ENCODE measurements around the gene PITPNC1. TPM values are rescaled to one million over a fixed set of nuclear protein-coding genes. Genes with fewer than 3 reads are reported as not detected.

Gene PITPNC1
- total and polyA plus RNA-seq, 7 donors: 3.0 to 15.7 (median 5.6) TPM

DNA sequence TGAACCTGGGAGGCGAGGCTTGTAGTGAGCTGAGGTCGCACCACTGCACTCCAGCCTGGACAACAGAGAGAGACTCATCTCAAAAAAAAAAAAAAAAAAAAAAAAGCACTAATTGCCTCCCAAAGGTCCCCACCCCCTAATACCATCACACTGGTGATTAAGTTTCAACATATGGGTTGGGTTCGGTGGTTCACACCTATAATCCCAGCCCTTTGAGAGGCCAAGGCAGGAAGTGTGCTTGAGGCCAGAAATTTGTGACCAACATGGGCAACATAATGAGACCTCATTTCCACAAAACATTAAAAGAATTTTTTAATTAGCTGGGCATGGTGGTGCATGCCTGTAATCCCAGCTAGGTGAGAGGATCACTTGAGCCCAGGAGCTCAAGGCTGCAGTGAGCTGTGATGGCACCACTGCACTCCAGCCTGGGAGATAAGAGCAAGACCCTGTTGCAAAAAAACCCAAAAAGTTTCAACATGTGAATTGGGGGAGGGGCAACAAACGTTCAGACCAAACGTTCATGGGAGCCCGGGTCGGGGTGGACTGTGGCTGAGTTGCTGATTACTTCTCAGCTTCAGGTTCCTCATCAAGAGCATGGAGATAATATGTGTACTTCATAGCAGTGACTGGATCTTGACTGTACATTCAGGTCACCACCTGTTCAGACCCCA lies 278.5 kb downstream of the PITPNC1 start:
- TF ChIP-seq POLR2AphosphoS5 (IDR thresholded peaks at IDR 0.05) (no peak), POLR2A (IDR thresholded peaks at IDR 0.05) (no peak), EP300 (IDR thresholded peaks at IDR 0.05) (no peak)
- TF ChIP-seq, protein P1, sequence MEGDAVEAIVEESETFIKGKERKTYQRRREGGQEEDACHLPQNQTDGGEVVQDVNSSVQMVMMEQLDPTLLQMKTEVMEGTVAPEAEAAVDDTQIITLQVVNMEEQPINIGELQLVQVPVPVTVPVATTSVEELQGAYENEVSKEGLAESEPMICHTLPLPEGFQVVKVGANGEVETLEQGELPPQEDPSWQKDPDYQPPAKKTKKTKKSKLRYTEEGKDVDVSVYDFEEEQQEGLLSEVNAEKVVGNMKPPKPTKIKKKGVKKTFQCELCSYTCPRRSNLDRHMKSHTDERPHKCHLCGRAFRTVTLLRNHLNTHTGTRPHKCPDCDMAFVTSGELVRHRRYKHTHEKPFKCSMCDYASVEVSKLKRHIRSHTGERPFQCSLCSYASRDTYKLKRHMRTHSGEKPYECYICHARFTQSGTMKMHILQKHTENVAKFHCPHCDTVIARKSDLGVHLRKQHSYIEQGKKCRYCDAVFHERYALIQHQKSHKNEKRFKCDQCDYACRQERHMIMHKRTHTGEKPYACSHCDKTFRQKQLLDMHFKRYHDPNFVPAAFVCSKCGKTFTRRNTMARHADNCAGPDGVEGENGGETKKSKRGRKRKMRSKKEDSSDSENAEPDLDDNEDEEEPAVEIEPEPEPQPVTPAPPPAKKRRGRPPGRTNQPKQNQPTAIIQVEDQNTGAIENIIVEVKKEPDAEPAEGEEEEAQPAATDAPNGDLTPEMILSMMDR (IDR thresholded peaks at IDR 0.05): no peak
- intact Hi-C loops (cut with DNase I): no loop called here
- Histone ChIP-seq H3K27ac (no peak overlapping the region), H3K4me3 (no peak overlapping the region), H3K4me1 (no peaks in the 10 kb centered on the region), H3K36me3 (no peaks in the 10 kb centered on the region), H3K27me3 (no peaks in the 10 kb centered on the region), H3K9me3 (no peaks in the 10 kb centered on the region)
- DNase-seq: no peak
- WGBS, 2 donors: 89 to 91% methylated on average over 7 of the region's 7 CpGs

DNA sequence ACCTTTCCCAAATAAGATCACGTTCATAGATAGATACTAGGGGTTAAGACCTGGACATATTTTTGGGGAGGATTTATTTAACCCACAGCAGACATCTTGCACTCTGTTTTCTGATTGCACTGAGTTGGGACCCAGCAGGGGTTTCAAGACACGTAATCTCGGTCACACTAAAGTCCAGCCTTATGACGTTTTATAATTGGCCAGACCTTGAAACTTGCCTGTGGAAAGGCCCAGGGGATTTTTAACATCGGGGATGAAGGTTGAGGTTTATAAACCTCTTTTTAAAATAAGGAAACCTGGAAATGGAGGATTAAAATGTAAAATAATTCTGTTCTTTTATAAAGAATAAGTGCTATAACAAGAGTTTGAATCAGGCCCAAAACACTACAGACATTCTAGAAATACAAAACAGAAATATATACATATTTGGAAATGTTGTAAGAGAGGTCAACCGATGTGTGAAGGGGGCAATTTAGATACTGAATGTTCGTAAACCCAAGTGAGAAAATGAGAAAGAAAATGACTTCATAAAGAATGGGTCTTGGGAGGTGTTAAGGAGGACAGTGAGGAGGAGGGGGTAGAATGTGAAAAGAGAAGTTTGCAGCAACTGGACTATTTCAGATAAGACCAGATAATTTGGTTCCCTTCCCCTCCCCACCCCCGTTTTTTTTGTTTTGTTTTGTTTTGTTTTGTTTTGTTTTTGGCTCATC lies 279.6 kb downstream of the PITPNC1 start:
- TF ChIP-seq, protein P1 (IDR thresholded peaks at IDR 0.05): no peak
- Histone ChIP-seq H3K4me1 (no peaks in the 10 kb centered on the region), H3K4me3 (no peak overlapping the region), H3K9me3 (no peaks in the 10 kb centered on the region), H3K27ac (no peak overlapping the region), H3K36me3 (no peaks in the 10 kb centered on the region), H3K27me3 (no peaks in the 10 kb centered on the region)
- intact Hi-C loops (cut with DNase I): no loop called here
- WGBS, 2 donors: 87 to 89% methylated on average over 8 of the region's 8 CpGs
- DNase-seq: no peak

DNA sequence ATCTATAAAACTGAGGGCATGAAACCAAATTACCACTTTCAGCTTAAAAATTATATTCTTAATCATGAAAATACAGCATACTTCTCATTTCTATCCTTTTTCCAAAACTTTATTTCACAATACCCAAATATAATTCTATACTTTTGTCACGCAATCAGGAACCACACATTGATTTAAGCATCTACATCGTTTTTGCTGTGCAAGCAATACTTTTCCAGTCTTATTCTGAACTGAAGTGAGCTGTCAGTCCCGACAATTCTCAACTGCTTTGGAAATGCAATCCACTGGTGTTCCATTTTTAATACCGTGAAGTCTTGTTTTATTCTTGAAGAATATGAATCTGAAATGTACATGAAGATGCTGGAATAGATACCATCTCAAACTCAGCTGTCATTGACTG lies 280.5 kb downstream of the PITPNC1 start:
- Histone ChIP-seq H3K4me3 (no peak overlapping the region), H3K4me1 (no peaks in the 10 kb centered on the region), H3K9me3 (no peaks in the 10 kb centered on the region), H3K36me3 (no peaks in the 10 kb centered on the region), H3K27ac (no peak overlapping the region), H3K27me3 (no peaks in the 10 kb centered on the region)
- WGBS, 2 donors: 93 to 95% methylated on average over 4 of the region's 4 CpGs
- no peak for DNase-seq
- no peak for TF ChIP-seq EP300 (IDR thresholded peaks at IDR 0.05)
- intact Hi-C loops (cut with DNase I): no loop called here

DNA sequence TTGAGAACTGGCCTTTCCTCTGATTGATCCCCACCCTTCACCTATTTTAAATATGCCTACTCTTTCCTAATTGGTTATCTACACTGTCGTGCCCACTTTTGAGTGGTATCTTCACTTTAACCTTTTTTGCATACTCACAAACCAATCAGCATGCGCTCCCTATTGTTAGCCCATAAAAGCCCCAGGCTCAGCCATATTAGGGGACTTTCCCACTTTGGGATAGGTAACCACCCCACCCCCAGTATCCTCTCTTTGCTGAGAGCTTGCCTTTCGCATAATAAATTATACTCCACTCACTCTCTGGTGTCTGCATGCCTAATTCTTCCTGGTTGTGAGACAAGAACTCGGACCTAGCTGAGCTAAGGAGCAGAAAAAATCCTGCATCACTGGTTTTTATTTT lies 281.2 kb downstream of the PITPNC1 start:
- 86 to 97% methylated on average over 4 of the region's 4 CpGs for WGBS, 2 donors
- intact Hi-C loops (cut with DNase I): no loop called here
- no peak overlapping the region for H3K27ac ChIP-seq
- no peaks in the 10 kb centered on the region for H3K4me1 ChIP-seq
- no peaks in the 10 kb centered on the region for H3K9me3 ChIP-seq
- no peak for TF ChIP-seq POLR2AphosphoS5 (IDR thresholded peaks at IDR 0.05)
- TF ChIP-seq, protein P1 (IDR thresholded peaks at IDR 0.05): no peak
- no peak for TF ChIP-seq EP300 (IDR thresholded peaks at IDR 0.05)
- no peak for TF ChIP-seq POLR2A (IDR thresholded peaks at IDR 0.05)
- H3K27me3 ChIP-seq: no peaks in the 10 kb centered on the region
- H3K36me3 ChIP-seq: no peaks in the 10 kb centered on the region
- H3K4me3 ChIP-seq: no peak overlapping the region
- no peak for DNase-seq

DNA sequence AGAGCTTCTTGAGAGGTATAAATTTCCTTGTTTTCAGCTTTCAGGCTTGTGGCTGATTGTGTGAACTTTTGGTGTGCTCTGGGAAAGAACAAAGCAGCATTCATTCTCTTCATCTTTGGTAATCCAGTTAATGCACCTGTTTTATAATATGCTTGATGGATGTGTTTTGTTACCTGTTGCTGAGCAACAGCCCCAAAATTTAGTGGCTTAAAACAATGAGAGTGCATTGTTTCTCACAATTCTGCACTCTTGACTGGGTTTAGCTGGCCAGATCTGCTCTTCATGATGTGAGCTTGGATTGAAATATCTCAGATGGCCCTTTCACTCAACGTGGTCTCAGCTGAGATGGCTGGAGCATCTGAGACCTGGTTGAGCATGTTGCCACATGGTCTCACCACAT lies 281.9 kb downstream of the PITPNC1 start:
- no peaks in the 10 kb centered on the region for H3K4me1 ChIP-seq
- no peak overlapping the region for H3K27ac ChIP-seq
- intact Hi-C loops (cut with DNase I): no loop called here
- WGBS, 2 donors: 32 to 70% methylated on average over 1 of the region's 1 CpG
- H3K27me3 ChIP-seq: no peaks in the 10 kb centered on the region
- H3K36me3 ChIP-seq: no peaks in the 10 kb centered on the region
- H3K9me3 ChIP-seq: no peaks in the 10 kb centered on the region
- no peak overlapping the region for H3K4me3 ChIP-seq
- no peak for DNase-seq
- TF ChIP-seq POLR2AphosphoS5 (IDR thresholded peaks at IDR 0.05): no peak

DNA sequence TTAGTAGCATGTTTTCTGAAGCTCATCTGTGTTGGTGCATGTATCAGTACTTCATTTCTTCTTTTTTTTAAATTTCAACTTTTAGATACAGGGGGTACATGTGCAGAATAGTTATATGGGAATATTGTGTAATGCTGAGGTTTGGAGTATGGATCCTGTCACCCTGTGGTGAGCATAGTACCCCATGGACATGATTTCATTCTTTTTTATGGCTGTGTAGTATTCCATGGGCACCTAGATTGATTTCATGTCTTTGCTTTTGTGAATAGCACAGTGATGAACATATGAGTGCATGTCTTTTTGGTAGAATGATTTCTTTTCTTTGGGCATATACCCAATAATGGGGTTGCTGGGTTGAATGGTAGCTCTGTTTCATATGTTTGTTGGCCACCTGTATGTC lies 285.6 kb downstream of the PITPNC1 start:
- Histone ChIP-seq H3K4me1 (no peaks in the 10 kb centered on the region), H3K27ac (no peak overlapping the region), H3K9me3 (no peaks in the 10 kb centered on the region), H3K27me3 (no peaks in the 10 kb centered on the region), H3K4me3 (no peak overlapping the region), H3K36me3 (no peaks in the 10 kb centered on the region)
- no peak for DNase-seq
- TF ChIP-seq POLR2A (IDR thresholded peaks at IDR 0.05): no peak
- no peak for TF ChIP-seq POLR2AphosphoS5 (IDR thresholded peaks at IDR 0.05)
- TF ChIP-seq, protein P1 (IDR thresholded peaks at IDR 0.05): no peak
- no peak for TF ChIP-seq EP300 (IDR thresholded peaks at IDR 0.05)
- intact Hi-C loops (cut with DNase I): no loop called here
